Sciatic nerve (tissue), 2 donors: ENCODE results near the gene PAIP1. TPM values are rescaled to one million over a fixed set of nuclear protein-coding genes. Genes with fewer than 3 reads are reported as not detected.
"Not testable (repeated sequence)": the region's sequence is repeated elsewhere in the genome, so short reads cannot be mapped to it uniquely, and the experiment has no call there.

Experiments
- ATAC-seq: fragments of 200-7000 bp; cut with Tn5 transposase; one replicate; pipeline ENCODE4 v1.9.1; 2020; ENCODE audit warnings: mild to moderate bottlenecking, moderate library complexity
- DNase-seq: peaks from one replicate; pipeline ENCODE4 v3.0.0-alpha.2; 2020; ENCODE audit warnings: low spot score
- intact Hi-C: fragments of 100-400 bp; cut with DNase I; formaldehyde crosslinking; loops from one replicate; pipeline ENCODE4 v1.14.2; 2022
- total RNA-seq: library from RNA; stranded (reverse); fragmentation: NEBNext Ultra II Directional; extraction: Animal tissue kit (Norgen Biotek cat#: 25700); gene quantifications from one replicate; pipeline ENCODE4 v1.2.1, GENCODE V29; 2021
- donor health status: DM: no; HTN: no; CAD: no.
- donor health status: DM: no; HTN: no; CAD: no.

The PAIP1 gene, protein sequence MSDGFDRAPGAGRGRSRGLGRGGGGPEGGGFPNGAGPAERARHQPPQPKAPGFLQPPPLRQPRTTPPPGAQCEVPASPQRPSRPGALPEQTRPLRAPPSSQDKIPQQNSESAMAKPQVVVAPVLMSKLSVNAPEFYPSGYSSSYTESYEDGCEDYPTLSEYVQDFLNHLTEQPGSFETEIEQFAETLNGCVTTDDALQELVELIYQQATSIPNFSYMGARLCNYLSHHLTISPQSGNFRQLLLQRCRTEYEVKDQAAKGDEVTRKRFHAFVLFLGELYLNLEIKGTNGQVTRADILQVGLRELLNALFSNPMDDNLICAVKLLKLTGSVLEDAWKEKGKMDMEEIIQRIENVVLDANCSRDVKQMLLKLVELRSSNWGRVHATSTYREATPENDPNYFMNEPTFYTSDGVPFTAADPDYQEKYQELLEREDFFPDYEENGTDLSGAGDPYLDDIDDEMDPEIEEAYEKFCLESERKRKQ
- total RNA-seq = 64.1 TPM

GRCh38 chr5:43556857-43557542 lies at the start of gene PAIP1:
Gene PAIP1 (minus strand): TSS chr5:43557077. CDS start chr5:43556846, 231 bp downstream.
- ATAC-seq (peak; percentile 85), DNase-seq (peak; percentile 88)

DNA sequence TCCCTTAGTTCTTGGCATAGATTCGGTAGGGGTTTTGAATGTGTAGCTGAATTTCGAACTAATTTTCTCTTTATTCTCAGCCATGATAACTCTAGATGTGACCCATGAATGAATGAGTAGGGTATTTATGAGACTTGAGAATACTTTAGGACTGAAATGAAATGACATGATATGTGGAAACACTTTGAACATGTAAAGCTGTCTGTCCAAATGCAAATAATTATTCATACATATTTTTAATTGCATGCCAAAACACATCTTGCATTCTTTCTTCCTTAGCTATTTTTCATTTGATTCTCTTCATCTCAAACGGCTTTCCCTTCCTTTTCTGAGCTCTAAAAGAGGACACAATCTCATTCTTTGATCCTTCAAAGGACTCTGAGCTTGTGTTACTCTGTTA lies 49.5 kb upstream of the PAIP1 start:
- no peak for DNase-seq
- intact Hi-C loops = no loop called here
- no peak for ATAC-seq

More at GRCh38 chr5:43556857-43557542, at the start of gene PAIP1:
- intact Hi-C loops = no loop called here

GRCh38 chr5:43604699-43605098 lies 47.8 kb upstream of the PAIP1 start:
- intact Hi-C loops = no loop called here
- no peak for DNase-seq
- no peak for ATAC-seq

DNA sequence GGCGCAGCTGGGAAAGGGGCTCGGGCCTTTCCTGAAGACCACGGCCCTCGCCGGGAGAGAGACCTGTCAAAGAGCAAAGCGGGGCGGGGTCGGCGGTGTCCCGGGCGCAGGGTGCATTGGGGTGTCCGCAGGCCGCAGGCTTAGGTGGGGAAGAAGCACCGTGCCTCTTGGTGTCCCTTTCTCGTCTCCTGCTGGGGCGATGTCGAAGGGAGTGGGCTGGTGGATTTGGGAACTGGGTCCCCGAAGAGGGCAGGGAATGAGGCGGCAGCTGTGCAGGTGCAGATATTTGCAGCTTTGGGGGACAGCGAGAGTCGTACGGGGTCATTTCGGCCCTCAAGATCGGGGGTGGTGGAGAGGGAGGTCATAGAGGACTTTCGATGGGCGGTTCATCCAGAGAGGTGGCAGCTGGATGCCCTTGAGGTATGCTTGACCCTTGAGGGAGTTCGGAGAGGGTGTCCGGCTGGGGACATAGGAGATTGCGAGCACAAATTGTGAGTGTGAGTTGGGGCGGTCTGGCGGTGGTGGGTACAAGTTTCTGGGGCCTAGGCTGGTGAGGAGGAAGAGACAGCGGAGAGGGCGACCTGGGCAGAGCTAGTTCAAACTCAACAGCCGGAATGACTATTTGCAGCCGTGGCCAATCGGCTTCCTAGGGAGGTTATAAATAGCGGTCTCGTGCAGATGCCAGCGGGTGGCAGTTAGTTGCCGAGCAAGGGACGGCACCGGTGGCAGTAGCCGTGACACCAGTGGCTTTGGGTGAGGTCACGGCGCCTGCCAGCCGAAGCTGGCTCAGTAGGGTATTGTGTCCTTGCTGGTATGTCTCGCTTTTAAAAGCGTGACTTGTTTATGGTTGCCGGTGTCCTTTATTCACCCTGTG lies 46.7 kb upstream of the PAIP1 start:
- intact Hi-C loops = no loop called here
- ATAC-seq = peak; percentile 71

DNA sequence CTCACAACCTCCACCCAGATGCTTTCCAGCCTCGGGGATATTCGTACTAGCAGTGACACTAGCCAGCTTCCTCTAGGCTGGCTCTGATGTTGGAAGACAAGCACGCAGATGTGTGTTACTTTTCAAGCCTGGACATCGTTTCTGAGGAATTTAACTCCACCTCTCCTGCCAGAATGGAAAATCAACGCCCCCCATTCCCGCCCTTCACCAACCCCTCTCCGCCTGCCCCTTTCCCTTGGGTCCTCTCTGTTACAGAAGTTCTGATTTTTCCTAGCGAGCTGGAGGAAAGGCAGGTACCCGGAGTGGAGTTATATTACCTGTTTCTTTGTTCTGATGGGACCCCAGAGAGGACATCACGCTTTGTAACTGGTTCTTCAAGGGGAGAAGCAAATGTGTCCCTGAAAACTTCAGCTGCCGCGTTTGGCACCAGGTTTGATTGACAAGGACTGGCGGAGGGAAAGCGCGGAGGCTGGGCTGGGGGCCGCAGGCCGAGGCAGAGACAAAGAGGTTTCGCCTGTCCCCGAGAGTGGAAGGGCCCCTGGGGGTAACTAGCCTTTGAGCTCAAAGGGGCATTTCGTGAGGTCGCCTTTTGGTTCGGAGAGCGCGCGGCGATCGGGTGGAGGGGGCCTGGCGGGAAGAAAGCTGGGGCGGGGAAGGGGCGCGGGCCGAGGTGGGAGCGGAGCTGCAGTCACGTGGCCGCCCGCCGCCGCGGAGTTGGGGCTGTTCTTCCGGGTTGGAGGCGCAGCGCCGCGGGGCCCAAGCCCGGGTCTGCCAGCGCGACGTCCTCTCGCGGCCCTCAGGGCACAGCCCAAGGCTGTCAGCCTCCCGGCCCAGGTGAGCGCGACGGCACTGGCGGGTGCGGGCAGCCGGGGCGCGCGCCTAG lies 45.8 kb upstream of the PAIP1 start, which contains the start of gene NNT:
NNT (plus strand) TSS at position 720 of the 883 bp plus-strand sequence. CDS start 6,016 bp downstream, outside the sequence.
- DNase-seq = peak; percentile 87
- intact Hi-C loops = no loop called here
- ATAC-seq = peak; percentile 93

More for the DNA sequence above, 46.7 kb upstream of the PAIP1 start:
- peak; percentile 61 for DNase-seq

- ATAC-seq (peak; percentile 35), DNase-seq (no peak)
- intact Hi-C loops = no loop called here
These were observed 44.8 kb upstream of the PAIP1 start for GRCh38 chr5:43601454-43602260.

GRCh38 chr5:43598927-43599326 lies 42.0 kb upstream of the PAIP1 start:
- ATAC-seq, DNase-seq, intact Hi-C loops: not testable (repeated sequence)

GRCh38 chr5:43592363-43592762 lies 35.5 kb upstream of the PAIP1 start:
- ATAC-seq (no peak), DNase-seq (no peak)
- intact Hi-C loops = no loop called here

GRCh38 chr5:43590700-43591099 lies 33.8 kb upstream of the PAIP1 start:
- intact Hi-C loops = no loop called here
- ATAC-seq (no peak), DNase-seq (no peak)

DNA sequence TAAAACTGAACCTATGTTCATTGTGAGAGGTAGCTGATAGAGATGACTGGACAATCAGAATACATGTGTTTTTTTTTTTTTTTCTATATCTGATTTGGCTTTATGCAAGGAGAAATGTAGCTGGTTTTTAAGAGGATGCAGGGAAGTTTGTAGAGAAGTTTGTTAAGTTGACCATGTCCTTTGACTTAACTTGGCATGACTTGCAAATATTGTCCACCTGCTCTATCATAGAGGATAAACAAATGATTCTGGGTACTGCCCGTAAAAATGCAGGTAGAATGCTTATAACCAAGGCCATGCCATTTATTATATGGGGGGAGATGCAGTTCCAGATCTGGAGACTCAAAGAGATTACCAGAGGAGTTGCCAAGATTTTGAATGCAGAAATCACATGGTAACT lies 32.4 kb upstream of the PAIP1 start:
- no peak for DNase-seq
- ATAC-seq = no peak
- intact Hi-C loops = no loop called here

GRCh38 chr5:43588842-43589241 lies 32.0 kb upstream of the PAIP1 start:
- DNase-seq (no peak), ATAC-seq (no peak)
- intact Hi-C loops = no loop called here

DNA sequence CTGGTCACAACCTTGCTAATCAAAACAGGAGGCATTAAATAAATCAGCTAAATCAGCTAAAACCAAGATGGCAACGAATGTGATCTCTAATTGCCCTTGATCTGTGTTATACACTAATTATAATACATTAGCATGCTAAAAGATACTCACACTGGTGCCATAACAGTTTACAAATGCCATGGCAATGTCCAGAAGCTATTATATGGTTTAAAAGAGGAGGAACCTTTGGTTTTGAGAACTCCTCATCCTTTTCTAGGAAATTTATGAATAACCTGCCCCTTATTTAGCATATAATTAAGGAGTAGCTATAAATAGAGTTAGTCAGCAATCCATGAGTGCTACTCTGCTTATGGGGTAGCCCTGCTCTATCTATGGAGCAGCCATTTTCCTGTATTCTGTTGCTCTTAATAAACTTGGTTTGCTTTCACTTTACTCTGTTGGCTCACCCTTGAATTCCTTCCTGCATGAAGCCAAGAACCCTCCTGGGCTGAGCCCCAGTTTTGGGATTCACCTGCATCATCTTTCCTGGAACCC lies 27.4 kb upstream of the PAIP1 start:
- no peak for ATAC-seq
- no peak for DNase-seq
- intact Hi-C loops = no loop called here

DNA sequence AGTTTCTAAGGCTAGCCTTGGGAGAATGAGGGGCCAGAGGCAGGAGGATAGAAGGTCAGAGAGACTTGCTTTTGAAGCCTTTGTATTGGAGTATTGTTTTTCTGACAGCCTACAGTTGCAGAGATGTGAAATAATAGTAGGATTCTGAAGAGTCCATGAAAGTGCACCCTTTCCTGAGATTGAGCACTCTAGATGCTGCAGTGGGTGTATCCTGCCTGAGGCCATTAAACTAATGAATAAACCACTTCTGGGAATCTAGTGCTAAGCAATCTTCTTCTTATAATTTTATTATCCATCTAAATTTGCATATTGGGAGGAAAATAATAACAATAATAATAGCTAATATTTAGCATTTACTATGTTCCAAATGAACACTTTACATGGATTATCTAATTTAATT lies 26.8 kb upstream of the PAIP1 start:
- DNase-seq (no peak), ATAC-seq (no peak)
- intact Hi-C loops = no loop called here

DNA sequence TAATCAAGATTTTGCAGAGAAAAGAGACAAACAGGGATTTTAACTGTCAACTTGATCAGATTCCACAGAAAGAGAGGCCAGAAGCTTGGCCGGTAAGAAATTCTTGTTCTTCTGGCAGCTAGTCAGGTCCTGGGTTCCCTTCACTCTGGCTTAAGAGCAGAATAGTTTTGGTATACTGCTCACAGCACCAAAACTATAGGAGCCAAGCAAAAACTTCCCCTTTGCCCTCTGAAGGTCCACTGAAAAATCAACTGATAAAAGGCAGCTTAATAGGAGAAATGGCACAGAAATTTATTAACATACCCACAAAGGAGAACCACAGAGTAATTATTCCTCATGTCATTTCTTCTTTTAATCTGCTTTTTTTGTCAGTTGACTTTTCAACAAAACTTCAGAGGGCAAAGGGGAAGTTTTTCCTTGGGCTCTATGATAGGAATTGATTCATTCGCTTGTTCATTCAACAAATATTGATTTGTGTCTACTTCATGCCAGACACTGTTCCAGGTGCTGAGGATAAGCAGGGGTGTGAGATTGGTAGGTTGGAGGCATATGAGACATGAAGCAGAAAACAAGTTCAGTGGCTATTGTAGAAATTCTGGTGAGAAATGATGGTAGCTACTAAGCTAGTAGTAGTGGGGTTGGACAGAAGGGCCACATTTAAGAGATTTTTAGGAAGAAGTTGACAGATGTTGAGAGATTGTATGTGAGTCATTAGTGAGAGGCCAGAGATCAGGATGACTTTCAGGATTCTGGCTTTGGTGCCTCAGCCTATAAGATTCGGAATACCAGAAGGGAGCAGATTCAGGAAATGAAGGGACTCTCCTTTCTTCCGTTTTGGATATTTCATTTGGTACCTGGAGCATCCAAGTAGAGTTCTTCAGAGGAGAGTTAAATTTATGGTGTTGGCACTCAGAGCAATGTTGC lies 25.5 kb upstream of the PAIP1 start:
- DNase-seq (no peak), ATAC-seq (no peak)
- intact Hi-C loops = no loop called here

GRCh38 chr5:43581398-43581797 lies 24.5 kb upstream of the PAIP1 start:
- ATAC-seq (no peak), DNase-seq (no peak)
- intact Hi-C loops = no loop called here
